Endometrium (tissue), 2 donors: ENCODE data around the gene ABCE1.

Experiments used
- FAIRE-seq: peaks from 2 replicates; lab custom pipeline; 2012; peaks lifted over from hg19 to GRCh38; lab: Jason Lieb, UNC
- donor health status: control.
- donor health status: control.

ABCE1 gene

DNA sequence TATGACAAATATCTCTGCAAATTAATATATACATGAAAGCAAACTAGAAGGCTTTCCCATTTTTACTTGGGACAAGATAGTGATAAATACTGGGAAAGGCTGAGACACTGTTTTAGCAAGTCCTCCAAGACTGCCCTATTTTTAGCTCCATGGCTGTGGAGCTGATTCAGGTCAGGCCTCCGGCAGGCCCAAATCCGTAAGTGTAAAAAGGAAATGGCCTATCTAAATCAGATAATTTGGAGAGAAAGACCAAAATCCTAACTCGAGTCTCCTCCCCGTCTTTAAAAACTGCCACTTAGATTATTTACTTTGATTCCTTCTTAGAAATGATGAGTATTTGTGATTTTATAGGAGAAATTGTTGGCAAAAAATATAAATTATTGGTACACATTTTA, 79.4 kb downstream of the ABCE1 start:
- no peak for FAIRE-seq

DNA sequence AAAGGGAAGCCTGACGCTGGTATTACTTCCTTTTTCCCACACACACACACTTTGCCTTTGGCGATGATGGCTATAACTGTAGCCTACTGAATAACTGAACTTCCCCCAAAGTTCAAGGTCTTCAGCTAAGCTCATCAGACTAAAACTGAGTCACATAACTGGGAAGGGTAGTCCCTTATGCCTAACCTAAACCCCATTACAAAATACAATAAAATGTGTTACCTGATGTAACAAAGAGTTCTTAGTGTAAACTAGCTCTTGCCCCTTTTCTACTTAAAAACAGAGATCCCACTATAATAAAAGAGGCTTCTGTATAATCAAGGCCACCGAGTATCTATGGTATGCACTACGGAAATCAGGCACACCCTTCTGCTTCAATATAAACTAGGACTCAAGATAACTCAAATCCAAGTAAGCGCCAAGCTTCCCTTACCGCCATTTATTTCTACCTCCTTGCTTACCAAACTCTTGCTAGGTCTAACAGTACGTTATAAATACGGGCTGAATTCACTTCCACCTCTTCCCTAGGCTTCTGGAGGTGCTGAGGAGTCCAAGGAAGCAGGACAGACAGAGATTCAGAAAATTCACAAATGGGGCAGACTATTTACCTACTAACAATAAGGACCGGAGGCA, 79.9 kb downstream of the ABCE1 start:
- FAIRE-seq = no peak

DNA sequence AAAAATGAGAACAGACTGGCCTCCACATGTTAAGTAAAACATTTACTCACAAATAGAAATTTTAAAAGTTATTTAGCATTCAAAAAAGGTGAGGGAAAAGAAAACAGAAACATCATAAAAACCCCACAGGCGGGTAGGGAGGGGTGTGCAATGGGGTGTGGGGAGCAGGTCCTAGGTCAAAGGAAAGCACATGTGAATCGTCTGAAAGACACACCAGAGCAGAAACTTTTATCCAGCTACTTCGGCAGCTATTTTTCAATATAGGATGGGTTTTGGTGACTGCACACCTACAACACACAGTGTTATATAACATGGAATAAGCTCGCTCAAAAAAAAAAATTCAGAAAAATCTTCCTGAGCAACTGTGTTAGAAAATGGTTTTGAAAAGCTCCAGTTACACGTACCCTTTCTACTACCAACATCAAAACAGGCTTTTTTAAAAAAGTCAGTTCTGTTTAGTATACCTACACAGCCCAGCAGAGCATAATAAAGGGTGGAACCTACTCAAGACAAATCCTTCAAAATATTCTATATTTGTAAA, 80.7 kb downstream of the ABCE1 start:
- FAIRE-seq = no peak
